Trophoblast cell (in vitro differentiated cells and primary cell): Measurements from ENCODE around the gene TCHP.

Experiments
- DNase-seq, 2 donors: peaks; one replicate each; pipeline ENCODE4 v3.0.0-alpha.2; 2016
- H2AFZ ChIP-seq: 2 replicates; pipeline ENCODE4 v1.6.1; 2013; ENCODE audit warnings: low read length, moderate library complexity, mild to moderate bottlenecking; ENCODE audit not compliant: insufficient read depth, poor library complexity
- H2AK5ac ChIP-seq: 2 replicates; pipeline ENCODE4 v1.6.1; 2013; ENCODE audit warnings: mild to moderate bottlenecking, low read length
- H2BK120ac ChIP-seq: 2 replicates; pipeline ENCODE4 v1.6.1; 2013; ENCODE audit warnings: low read length, mild to moderate bottlenecking, moderate library complexity; ENCODE audit not compliant: insufficient read depth, poor library complexity
- H2BK12ac ChIP-seq: 2 replicates; pipeline ENCODE4 v1.6.1; 2013; ENCODE audit warnings: mild to moderate bottlenecking, low read length, moderate library complexity
- H2BK5ac ChIP-seq: 2 replicates; pipeline ENCODE4 v1.6.1; 2013; ENCODE audit warnings: low read length, low read depth, moderate library complexity, mild to moderate bottlenecking; ENCODE audit not compliant: poor library complexity
- H3K14ac ChIP-seq: 2 replicates; pipeline ENCODE4 v1.6.1; 2013; ENCODE audit warnings: mild to moderate bottlenecking, low read length
- H3K18ac ChIP-seq: 2 replicates; pipeline ENCODE4 v1.6.1; 2013; ENCODE audit warnings: mild to moderate bottlenecking, low read length
- H3K23ac ChIP-seq: 2 replicates; pipeline ENCODE4 v1.6.1; 2013; ENCODE audit warnings: low read length
- H3K27ac ChIP-seq: 2 replicates; pipeline ENCODE4 v1.5.1; 2013; ENCODE audit warnings: low read depth, mild to moderate bottlenecking, inconsistent platforms, low read length, moderate library complexity
- H3K27me3 ChIP-seq: 2 replicates; pipeline ENCODE4 v1.6.1; 2013; ENCODE audit warnings: inconsistent platforms, mild to moderate bottlenecking, low read length, moderate library complexity; ENCODE audit not compliant: insufficient read depth
- H3K36me3 ChIP-seq, 2 experiments: 1 replicate in 1 of 2; 2 replicates in 1 of 2; pipeline ENCODE4 v1.6.1; 2013; ENCODE audit warnings: low read length in 2 of 2, mild to moderate bottlenecking in 2 of 2, moderate library complexity in 1 of 2; ENCODE audit not compliant: insufficient read depth in 2 of 2, control insufficient read depth in 1 of 2
- H3K4ac ChIP-seq: 2 replicates; pipeline ENCODE4 v1.6.1; 2013; ENCODE audit warnings: low read depth, mild to moderate bottlenecking, low read length, moderate library complexity
- H3K4me1 ChIP-seq, 2 experiments: 1 replicate in 1 of 2; 2 replicates in 1 of 2; pipeline ENCODE4 v1.6.1; 2013; ENCODE audit warnings: low read length in 2 of 2, mild to moderate bottlenecking in 2 of 2, moderate library complexity in 1 of 2; ENCODE audit not compliant: insufficient read depth in 2 of 2, control insufficient read depth in 1 of 2
- H3K4me2 ChIP-seq: 2 replicates; pipeline ENCODE4 v1.6.1; 2013; ENCODE audit warnings: inconsistent platforms, mild to moderate bottlenecking, low read length, moderate library complexity
- H3K4me3 ChIP-seq: 2 replicates; pipeline ENCODE4 v1.5.1; 2013; ENCODE audit warnings: mild to moderate bottlenecking, low read depth, low read length, inconsistent platforms
- H3K79me1 ChIP-seq: one replicate; pipeline ENCODE4 v1.6.1; 2013; ENCODE audit warnings: low read length
- H3K79me2 ChIP-seq: 2 replicates; pipeline ENCODE4 v1.6.1; 2013; ENCODE audit warnings: low read length, mild to moderate bottlenecking; ENCODE audit not compliant: control insufficient read depth, insufficient read depth, poor library complexity
- H3K9ac ChIP-seq: 2 replicates; pipeline ENCODE4 v1.6.1; 2013; ENCODE audit warnings: mild to moderate bottlenecking, low read length
- H3K9me3 ChIP-seq: 2 replicates; pipeline ENCODE4 v1.6.1; 2013; ENCODE audit warnings: low read depth, mild to moderate bottlenecking, control low read depth, inconsistent platforms, low read length; ENCODE audit not compliant: insufficient read depth
- H4K12ac ChIP-seq: 2 replicates; pipeline ENCODE4 v1.6.1; 2013; ENCODE audit warnings: low read depth, mild to moderate bottlenecking, low read length, moderate library complexity
- H4K8ac ChIP-seq: 2 replicates; pipeline ENCODE4 v1.6.1; 2013; ENCODE audit warnings: low read depth, mild to moderate bottlenecking, low read length, moderate library complexity
- H4K91ac ChIP-seq: one replicate; pipeline ENCODE4 v1.6.1; 2013; ENCODE audit warnings: low read depth, mild to moderate bottlenecking, low read length, moderate library complexity
- whole genome bisulfite sequencing: extraction: QIAGEN DNeasy Blood & Tissue Kit; methylation state at CpG from one replicate; pipeline ENCODE4 v1.1.7; 2013; ENCODE audit warnings: missing lambda C conversion rate; ENCODE audit not compliant: insufficient read length, insufficient coverage; ENCODE audit errors: extremely low coverage; 5-methylcytosine and 5-hydroxymethylcytosine counted together

TCHP gene

GRCh38 chr12:109892165-109892715, 7.8 kb upstream of the TCHP start:
- Histone ChIP-seq H3K79me1 (no peaks in the 10 kb centered on the region), H4K8ac (no peak overlapping the region), H2BK120ac (no peak overlapping the region), H3K14ac (no peak overlapping the region), H3K4me3 (no peak overlapping the region), H2BK5ac (no peak overlapping the region), H3K4me2 (no peak overlapping the region), H3K79me2 (no peaks in the 10 kb centered on the region), H3K9ac (no peak overlapping the region), H3K27me3 (no peaks in the 10 kb centered on the region), H3K18ac (no peak overlapping the region), H3K4ac (no peak overlapping the region), H4K12ac (no peak overlapping the region), H2AFZ (no peak overlapping the region), H3K27ac (no peak overlapping the region), H2BK12ac (no peak overlapping the region), H3K23ac (no peak overlapping the region), H2AK5ac (no peak overlapping the region), H3K9me3 (no peaks in the 10 kb centered on the region), H4K91ac (no peak overlapping the region), H3K36me3 (no peaks in the 10 kb centered on the region), H3K4me1 (no peaks in the 10 kb centered on the region)
- WGBS, result no CpG with 5 or more reads among the region's 1 CpG
- no peak for DNase-seq

- H3K79me1 ChIP-seq, result no peaks in the 10 kb centered on the region
- H3K9me3 ChIP-seq, result no peaks in the 10 kb centered on the region
- no peaks in the 10 kb centered on the region for H3K36me3 ChIP-seq
- no peak overlapping the region for H3K4me3 ChIP-seq
- no CpG with 5 or more reads among the region's 4 CpGs for WGBS
- no peak overlapping the region for H3K4me2 ChIP-seq
- H3K79me2 ChIP-seq, result no peaks in the 10 kb centered on the region
- H2BK12ac ChIP-seq, result no peak overlapping the region
- no peak overlapping the region for H3K23ac ChIP-seq
- no peak overlapping the region for H3K27ac ChIP-seq
- H3K4ac ChIP-seq, result no peak overlapping the region
- no peak overlapping the region for H2AFZ ChIP-seq
- H3K18ac ChIP-seq, result no peak overlapping the region
- no peak overlapping the region for H4K8ac ChIP-seq
- H2AK5ac ChIP-seq, result no peak overlapping the region
- H3K14ac ChIP-seq, result no peak overlapping the region
- H2BK5ac ChIP-seq, result no peak overlapping the region
- no peak overlapping the region for H2BK120ac ChIP-seq
- H3K9ac ChIP-seq, result no peak overlapping the region
- H3K27me3 ChIP-seq, result no peaks in the 10 kb centered on the region
- no peak overlapping the region for H4K91ac ChIP-seq
- H3K4me1 ChIP-seq, result no peaks in the 10 kb centered on the region
- DNase-seq, result no peak
- H4K12ac ChIP-seq, result no peak overlapping the region
These were observed 7.3 kb upstream of the TCHP start for GRCh38 chr12:109892748-109893147.

- Histone ChIP-seq H2BK120ac (no peak overlapping the region), H4K91ac (no peak overlapping the region), H3K9ac (no peak overlapping the region), H3K27ac (no peak overlapping the region), H3K9me3 (no peaks in the 10 kb centered on the region), H3K14ac (no peak overlapping the region), H3K23ac (no peak overlapping the region), H3K27me3 (no peaks in the 10 kb centered on the region), H2AFZ (no peak overlapping the region), H4K8ac (no peak overlapping the region), H3K79me1 (no peaks in the 10 kb centered on the region), H3K4me3 (no peak overlapping the region), H3K36me3 (no peaks in the 10 kb centered on the region), H2BK5ac (no peak overlapping the region), H3K18ac (no peak overlapping the region), H3K4me2 (no peak overlapping the region), H4K12ac (no peak overlapping the region), H3K79me2 (no peaks in the 10 kb centered on the region), H3K4ac (no peak overlapping the region), H2AK5ac (no peak overlapping the region), H2BK12ac (no peak overlapping the region), H3K4me1 (no peaks in the 10 kb centered on the region)
- WGBS, result no CpG with 5 or more reads among the region's 7 CpGs
- DNase-seq, result no peak
These were observed 6.6 kb upstream of the TCHP start for GRCh38 chr12:109893261-109893995.

GRCh38 chr12:109894939-109895338, 5.1 kb upstream of the TCHP start:
- Histone ChIP-seq H3K27ac (no peak overlapping the region), H3K4me1 (peaks cover 0 to 1% of the 10 kb centered on the region in 2 experiments), H3K79me2 (peaks cover 2% of the 10 kb centered on the region), H3K14ac (no peak overlapping the region), H3K18ac (no peak overlapping the region), H2BK120ac (no peak overlapping the region), H3K23ac (no peak overlapping the region), H2BK12ac (no peak overlapping the region), H4K91ac (no peak overlapping the region), H2AK5ac (no peak overlapping the region), H2BK5ac (no peak overlapping the region), H3K27me3 (no peaks in the 10 kb centered on the region), H3K36me3 (no peaks in the 10 kb centered on the region), H3K79me1 (no peaks in the 10 kb centered on the region), H3K9me3 (no peaks in the 10 kb centered on the region), H3K9ac (no peak overlapping the region), H4K8ac (no peak overlapping the region), H3K4me3 (no peak overlapping the region), H2AFZ (no peak overlapping the region), H4K12ac (no peak overlapping the region), H3K4me2 (no peak overlapping the region), H3K4ac (no peak overlapping the region)
- DNase-seq, result no peak
- WGBS, result no CpG with 5 or more reads among the region's 4 CpGs
